Sciatic nerve (tissue), 2 donors: ENCODE measurements around the gene TUBA4B. TPM values are rescaled to one million over a fixed set of nuclear protein-coding genes. Genes with fewer than 3 reads are reported as not detected.
A peak's percentile ranks its signal among the peaks of the same experiment; 100 is the strongest.

Experiments
- ATAC-seq: fragments of 200-7000 bp; cut with Tn5 transposase; one replicate; pipeline ENCODE4 v1.9.1; 2020; ENCODE audit warnings: mild to moderate bottlenecking, moderate library complexity
- DNase-seq: peaks from one replicate; pipeline ENCODE4 v3.0.0-alpha.2; 2020; ENCODE audit warnings: low spot score
- intact Hi-C: fragments of 100-400 bp; cut with DNase I; formaldehyde crosslinking; loops from one replicate; pipeline ENCODE4 v1.14.2; 2022
- total RNA-seq: library from RNA; stranded (reverse); fragmentation: NEBNext Ultra II Directional; extraction: Animal tissue kit (Norgen Biotek cat#: 25700); gene quantifications from one replicate; pipeline ENCODE4 v1.2.1, GENCODE V29; 2021
- donor health status: DM: no; HTN: no; CAD: no.
- donor health status: DM: no; HTN: no; CAD: no.

The TUBA4B gene
- total RNA-seq, 1 donor from 2014 or later: not detected

GRCh38 chr2:219216535-219216915 lies 36.5 kb upstream of the TUBA4B start:
- DNase-seq: no peak
- intact Hi-C loops: loop anchor here (5.0 kb wide), 2 partner anchors 39 to 819 kb away; partner anchors contain the start of genes CNPPD1, CTDSP1 and RETREG2
- ATAC-seq: no peak

- DNase-seq (peak; percentile 75), ATAC-seq (peak; percentile 43)
- intact Hi-C loops: loop anchor here (5.0 kb wide), 2 partner anchors 41 to 821 kb away; partner anchors contain the start of genes CNPPD1, CTDSP1 and RETREG2
Observed at GRCh38 chr2:219218217-219218731, 34.8 kb upstream of the TUBA4B start.

DNA sequence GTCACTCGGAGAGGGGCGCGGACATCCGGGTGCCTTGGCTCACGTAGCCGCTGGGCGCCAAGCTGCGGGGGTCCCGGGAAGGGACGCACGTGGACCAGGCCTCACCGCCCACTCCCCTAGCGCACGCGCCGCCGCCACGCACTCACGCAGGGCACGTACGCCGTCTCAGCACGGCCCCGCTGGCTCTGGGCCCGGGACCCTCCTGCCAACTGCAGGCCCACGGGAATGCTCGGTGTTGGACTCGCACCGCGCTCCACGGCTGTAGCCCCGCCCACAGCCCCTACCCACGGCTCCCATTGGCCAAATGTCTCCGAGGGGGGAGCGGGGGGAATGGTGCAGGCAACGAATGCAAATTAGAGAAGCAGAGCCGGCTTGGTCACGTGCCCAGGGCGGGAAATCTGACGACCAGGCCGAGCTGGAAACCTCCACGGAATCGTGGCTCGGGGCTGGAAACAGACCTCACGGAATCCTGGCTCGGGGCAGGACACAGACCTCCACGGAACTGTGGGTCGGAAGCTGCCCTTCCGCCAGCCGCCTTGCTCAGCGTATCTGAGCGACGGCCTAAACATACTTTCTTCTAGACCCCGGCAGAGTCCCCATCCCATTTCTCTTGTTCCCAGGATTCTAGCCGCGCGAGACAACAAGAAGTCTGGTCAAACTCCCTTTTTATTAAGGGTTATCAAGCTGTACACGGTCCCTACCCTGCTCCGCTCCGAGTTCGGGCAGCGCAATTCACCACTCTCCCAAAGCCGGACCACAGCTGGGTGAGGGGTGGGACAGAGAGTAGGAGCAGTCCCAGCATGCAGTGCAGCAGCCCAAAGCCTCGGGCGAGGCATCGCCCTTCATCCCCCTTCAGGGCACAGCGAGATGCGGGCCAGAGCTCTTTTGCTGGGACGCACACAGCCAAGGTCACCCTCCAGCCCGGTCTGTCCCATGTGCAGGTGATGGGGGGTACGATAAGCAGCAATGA lies 34.0 kb upstream of the TUBA4B start, which contains the start of gene ABCB6:
Gene ABCB6 (minus strand): TSS at position 227 of the 970 bp plus-strand sequence. CDS start 285 bp downstream, outside the sequence.
- DNase-seq: peak; percentile 99
- peak; percentile 96 for ATAC-seq
- intact Hi-C loops: loop anchor here (5.0 kb wide), 2 partner anchors 42 to 822 kb away; partner anchors contain the start of genes CNPPD1, CTDSP1 and RETREG2

DNA sequence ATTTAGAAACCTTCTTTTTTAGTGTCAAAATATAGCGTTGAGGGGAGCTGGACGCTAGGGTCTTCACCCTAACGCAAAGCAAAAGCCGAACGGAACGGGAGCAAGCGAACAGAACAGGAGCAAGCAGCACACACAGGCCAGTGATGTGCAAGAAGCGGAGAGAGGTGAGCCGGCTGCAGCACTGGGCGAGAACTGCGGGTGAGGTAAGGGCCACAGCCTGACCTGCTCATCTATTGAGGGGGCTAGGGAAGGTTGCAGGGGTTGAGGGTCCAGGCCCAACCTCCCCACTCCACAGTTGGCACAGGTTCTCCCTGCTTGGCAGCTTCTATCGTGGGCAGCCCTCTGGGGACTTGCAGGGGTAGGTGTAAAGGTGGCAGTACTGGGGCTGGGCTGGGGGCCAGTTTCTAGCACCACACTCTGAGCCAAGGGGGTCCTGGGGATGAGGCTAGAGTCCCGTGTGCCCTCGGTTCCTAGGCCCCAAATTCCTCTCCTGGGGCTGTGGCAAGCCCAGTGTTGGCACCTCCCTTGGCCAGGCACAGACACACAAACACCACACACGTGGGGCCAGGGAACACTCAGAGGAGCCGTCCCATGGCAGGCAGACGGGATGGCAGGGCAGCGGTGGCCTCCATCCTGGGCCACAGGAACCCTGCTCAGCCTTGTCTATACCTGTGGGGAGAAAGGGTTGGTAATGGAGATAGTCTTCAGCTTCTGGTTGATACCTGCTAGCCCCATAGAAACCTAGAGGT lies 33.1 kb upstream of the TUBA4B start:
- ATAC-seq (no peak), DNase-seq (no peak)
- intact Hi-C loops: loop anchor here (5.0 kb wide), 2 partner anchors 43 to 823 kb away; partner anchors contain the start of genes CNPPD1, CTDSP1 and RETREG2

- ATAC-seq: no peak
- intact Hi-C loops: no loop called here
- no peak for DNase-seq
Observed at GRCh38 chr2:219220652-219221402, 32.2 kb upstream of the TUBA4B start.

DNA sequence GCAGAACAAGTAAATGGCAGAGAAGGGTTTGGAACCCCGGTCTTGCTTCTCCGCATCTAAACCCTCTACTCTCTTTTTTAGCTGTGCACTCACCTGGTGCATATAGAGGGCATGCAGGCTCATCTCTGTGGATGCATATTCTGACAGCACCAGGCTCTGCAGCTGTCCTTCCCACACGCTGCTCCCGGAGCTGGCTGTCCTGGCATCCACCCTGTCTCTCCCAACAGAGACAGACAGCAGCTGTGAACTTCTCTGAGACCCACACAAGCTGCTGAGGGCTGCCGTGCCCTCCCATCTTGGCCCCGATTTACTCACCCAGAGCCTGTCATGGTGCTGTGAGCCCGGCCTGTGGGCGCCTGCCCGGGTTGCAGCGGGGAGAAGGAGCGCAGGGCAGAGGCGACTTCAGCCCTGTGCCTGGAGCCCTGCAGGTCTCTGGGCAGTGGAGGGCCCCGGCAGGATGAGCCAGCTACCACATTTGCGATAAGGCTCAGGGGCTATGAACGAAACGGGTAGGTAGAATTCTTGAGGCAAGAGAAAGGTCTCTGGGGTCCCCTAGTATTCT lies 31.0 kb upstream of the TUBA4B start:
- intact Hi-C loops: no loop called here

GRCh38 chr2:219223831-219224610 lies 29.0 kb upstream of the TUBA4B start:
- DNase-seq (no peak), ATAC-seq (no peak)
- intact Hi-C loops: no loop called here

More for the DNA sequence above, 31.0 kb upstream of the TUBA4B start:
- DNase-seq: no peak
- no peak for ATAC-seq

GRCh38 chr2:219225350-219225749 lies 27.7 kb upstream of the TUBA4B start:
- intact Hi-C loops: no loop called here
- ATAC-seq (no peak), DNase-seq (no peak)

GRCh38 chr2:219228041-219228910 lies 24.8 kb upstream of the TUBA4B start:
- no peak for DNase-seq
- intact Hi-C loops: no loop called here
- no peak for ATAC-seq

DNA sequence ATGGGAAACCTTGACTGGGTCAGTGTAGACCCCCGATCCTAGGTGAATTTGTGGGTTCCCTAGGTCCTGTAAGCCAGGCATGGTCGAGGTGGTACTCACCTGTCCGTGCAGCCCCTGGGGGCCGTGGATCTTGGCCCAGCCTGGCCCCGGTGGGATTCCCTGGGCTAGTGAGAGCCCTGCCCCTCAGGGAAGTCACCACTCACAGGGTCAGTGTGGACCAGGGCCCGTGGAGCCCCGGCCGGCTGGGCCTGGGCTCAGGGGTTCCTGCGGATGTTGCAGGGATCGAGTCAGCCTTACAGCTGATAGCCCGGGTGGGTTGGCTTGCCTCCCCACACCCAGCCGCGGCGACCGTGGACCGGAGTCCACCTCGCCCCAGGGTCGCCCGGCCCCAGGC lies 24.1 kb upstream of the TUBA4B start:
- intact Hi-C loops: no loop called here
- ATAC-seq: peak; percentile 2

DNA sequence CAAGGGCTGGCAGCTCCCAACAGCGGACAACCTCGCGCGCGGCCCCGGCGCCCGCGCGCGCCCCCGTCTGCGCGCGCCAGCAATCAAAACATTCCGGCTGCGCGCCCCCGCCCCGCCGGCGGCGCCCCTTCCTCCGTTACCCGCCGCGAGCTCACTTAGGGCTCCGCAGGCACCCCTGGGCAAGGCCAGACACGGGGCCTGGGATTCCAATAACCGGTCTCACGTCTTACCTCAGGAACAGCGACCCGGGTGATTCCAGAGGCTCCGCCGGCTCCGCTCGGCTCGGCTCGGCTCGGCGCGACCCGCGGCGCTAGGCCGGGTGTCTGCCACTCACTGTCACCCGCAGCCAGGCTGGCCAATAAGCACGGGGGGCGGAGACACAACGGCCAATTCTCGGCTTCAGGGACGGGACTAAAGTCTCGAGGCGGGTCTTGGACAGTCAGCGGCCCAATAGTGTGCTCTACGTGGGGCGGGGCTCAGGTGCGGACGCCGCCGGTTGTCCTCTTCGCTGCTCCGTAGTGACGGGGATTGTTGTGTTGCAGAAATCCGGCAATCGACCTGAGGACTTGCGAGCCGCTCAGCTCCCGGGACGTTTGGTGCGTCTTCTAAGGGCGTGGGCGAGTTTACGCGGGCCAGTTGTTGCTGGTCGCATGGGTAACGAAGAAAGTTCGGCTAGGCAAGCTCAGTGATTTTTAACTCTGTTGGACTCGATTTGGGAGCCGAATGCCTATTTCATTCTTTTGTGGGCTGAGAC lies 23.6 kb upstream of the TUBA4B start, which contains the start of the genes ANKZF1 and ATG9A:
Gene ANKZF1 (plus strand): TSS at position 502 of the 754 bp plus-strand sequence. CDS start 452 bp downstream, outside the sequence.
Gene ATG9A (minus strand): TSS at position 332 of the 754 bp plus-strand sequence. CDS start 1,612 bp downstream, outside the sequence.
- DNase-seq: peak; percentile 98
- peak; percentile 99 for ATAC-seq
- intact Hi-C loops: no loop called here

More for the DNA sequence above, 24.1 kb upstream of the TUBA4B start:
- peak; percentile 70 for DNase-seq

GRCh38 chr2:219230059-219230540 lies 22.9 kb upstream of the TUBA4B start:
- intact Hi-C loops: no loop called here
- ATAC-seq (peak; percentile 9), DNase-seq (no peak)

DNA sequence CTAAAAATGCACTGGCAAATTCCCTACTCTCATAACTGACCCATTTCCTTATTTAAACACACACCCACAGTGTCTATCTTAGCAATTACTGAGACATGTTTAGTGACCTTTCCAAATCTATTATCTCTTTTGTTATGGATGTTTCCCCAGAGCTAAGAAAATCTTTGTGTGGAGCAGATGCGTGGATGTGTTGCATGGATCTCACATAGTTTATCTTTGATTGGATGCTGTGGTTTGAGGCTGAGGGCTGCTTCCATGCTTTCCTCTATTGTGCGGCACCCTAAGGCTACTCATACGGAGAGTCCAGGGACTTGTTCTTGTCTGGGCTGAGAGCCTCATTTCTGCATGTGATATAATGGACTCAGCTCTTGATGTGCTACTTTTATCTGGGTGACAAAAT lies 18.7 kb upstream of the TUBA4B start:
- ATAC-seq (no peak), DNase-seq (no peak)
- intact Hi-C loops: no loop called here

DNA sequence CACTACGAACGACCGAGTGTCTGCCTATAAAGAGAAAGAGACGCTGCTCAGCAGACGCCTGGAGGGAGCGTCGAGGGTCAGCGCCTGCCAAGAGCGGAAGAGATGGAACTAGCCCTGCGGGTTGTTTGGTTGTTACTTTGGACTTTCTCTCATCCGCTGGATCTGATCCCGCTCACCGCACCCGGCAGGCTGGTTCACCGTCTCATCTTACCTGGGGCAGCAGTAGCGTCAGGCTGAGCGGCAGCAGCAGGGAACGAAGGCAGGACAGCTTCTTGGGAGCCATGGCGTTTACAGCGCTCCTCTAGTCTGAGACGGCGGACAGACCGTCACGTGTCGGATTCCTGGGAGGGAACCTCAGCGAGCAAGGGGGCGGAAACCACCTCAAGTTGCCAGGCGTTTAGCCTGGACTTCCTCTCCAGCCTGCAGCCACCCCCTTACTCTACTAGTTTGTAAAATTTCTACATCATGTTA lies 9.7 kb upstream of the TUBA4B start:
- no peak for ATAC-seq
- no peak for DNase-seq
- intact Hi-C loops: loop anchor here (10.0 kb wide), 1 partner anchor 1169 kb away; no protein-coding TSS in a partner anchor

- ATAC-seq (no peak), DNase-seq (no peak)
- intact Hi-C loops: loop anchor here (1.0 to 10.0 kb wide), 2 partner anchors 23 to 1170 kb away; no protein-coding TSS in a partner anchor
Observed at GRCh38 chr2:219244789-219245147, 8.3 kb upstream of the TUBA4B start.
